DMS153 treated with DMSO at 0.1 percent for 48 hours (cell line): Measurements from ENCODE around the gene QSOX2.
A peak's percentile ranks its signal among the peaks of the same experiment; 100 is the strongest.

Source experiments
- DNase-seq: peaks from one replicate; lab custom pipeline; 2025; ENCODE audit not compliant: unreplicated experiment; lab: John Stamatoyannopoulos, UW

Gene QSOX2

GRCh38 chr9:136178061-136178772 is 67.4 kb downstream of the QSOX2 start:
- DNase-seq: no peak

- DNase-seq: no peak
These were observed 68.4 kb downstream of the QSOX2 start for GRCh38 chr9:136177224-136177623.

- no peak for DNase-seq
These were observed 69.9 kb downstream of the QSOX2 start for GRCh38 chr9:136175616-136176197.

GRCh38 chr9:136174779-136175615 is 70.6 kb downstream of the QSOX2 start:
- DNase-seq: no peak

GRCh38 chr9:136173648-136174290 is 71.8 kb downstream of the QSOX2 start:
- DNase-seq: no peak

GRCh38 chr9:136172412-136173079 is 73.1 kb downstream of the QSOX2 start:
- no peak for DNase-seq

GRCh38 chr9:136171801-136172411 is 73.7 kb downstream of the QSOX2 start:
- DNase-seq: no peak

DNA sequence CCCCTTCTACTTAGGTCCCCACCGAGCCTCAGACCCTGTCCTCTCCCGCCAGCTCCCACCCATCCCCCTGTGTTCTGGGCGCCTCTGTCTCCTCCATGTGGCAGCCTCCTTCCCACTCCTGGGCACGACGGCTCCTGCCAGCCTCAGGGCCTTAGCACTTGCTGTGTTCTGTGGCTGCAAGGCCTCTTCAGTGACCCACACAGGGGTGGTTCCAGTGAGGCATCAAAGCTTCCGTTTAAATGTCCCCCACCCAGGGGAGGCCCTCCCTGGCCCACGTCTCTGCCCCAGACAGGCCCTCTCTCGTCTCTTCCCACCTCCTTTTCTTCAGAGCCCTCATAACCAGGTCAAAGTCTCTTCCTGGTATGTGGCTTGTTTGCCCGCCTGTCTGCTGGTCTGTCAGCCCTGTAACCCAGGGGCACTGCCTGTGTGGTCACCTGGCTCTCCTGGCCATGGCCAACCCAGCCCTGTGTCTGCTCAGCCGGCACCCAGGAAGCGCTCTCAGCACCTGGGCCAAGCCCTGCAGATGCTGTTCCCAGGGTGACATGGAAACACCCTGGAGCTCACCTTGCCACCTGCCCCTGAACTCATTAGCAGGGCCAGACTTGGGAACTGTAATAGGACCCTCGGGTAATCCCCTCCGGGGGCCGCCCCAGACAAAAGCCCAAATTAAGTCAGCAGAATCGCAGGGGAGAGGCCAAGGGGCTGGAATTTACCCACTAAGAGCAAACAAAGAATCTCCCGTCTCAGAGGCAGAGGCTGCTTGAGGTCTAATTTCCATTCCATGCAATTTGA is 74.4 kb downstream of the QSOX2 start:
- peak; percentile 55 for DNase-seq

GRCh38 chr9:136170006-136170901 is 75.4 kb downstream of the QSOX2 start:
- DNase-seq: no peak

- DNase-seq: no peak
These were observed 76.1 kb downstream of the QSOX2 start for GRCh38 chr9:136169495-136169894.

- no peak for DNase-seq
These were observed 82.3 kb downstream of the QSOX2 start for GRCh38 chr9:136163248-136163850.

DNA sequence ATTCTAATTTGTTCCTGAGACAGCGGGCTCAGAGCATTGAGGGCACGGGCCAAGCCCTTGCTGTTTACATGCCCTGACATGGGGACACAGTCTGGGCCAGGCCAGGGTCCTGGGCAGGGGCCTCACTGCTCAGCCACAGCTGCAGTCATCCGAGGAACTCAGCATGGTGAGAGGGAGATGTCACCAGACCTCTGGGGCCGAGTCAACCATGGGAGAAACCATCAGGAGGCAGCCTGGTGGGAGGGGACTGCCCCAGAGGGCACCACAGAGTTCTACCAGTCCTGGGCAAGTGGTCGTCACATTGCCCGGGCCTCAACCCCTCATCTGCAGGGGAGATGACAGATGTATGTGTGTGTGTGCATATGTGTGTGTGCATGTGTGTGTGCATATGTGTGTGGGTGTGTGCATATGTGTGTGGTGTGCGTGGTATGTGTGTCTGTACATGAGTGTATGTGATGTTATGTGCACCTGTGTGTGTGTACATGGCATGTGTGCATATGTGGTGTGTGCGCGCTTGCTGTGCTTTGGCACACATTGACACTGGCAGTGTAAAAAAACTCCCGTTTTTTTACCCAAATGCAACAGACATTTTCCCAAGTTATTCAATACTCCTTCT is 84.5 kb downstream of the QSOX2 start:
- no peak for DNase-seq

DNA sequence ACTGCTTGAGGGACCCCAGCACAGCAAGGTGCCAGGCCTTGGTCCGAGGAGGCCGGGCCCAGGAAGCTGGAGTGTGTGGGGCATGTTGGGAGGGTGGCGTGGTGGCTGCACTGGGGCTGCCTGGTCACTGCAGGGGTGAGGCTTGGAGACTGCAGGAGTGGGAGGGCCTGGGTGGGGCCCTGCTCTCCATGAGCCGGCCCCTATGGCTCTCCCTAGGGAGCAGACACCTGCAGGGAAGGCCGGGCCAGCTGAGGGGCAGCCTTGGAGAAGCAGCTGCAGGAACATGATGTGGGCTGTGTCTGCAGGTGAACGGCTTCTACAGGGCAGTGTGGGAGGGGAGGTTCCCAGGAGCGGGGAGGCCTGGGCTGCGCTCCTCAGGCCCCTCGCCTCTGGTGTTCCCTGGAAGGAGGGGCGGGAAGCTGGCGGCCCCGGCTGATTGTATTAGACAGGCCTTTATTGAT is 85.2 kb downstream of the QSOX2 start:
- DNase-seq: peak; percentile 51

GRCh38 chr9:136159851-136160250 is 85.8 kb downstream of the QSOX2 start:
- no peak for DNase-seq

GRCh38 chr9:136157477-136158265 is 87.9 kb downstream of the QSOX2 start:
- DNase-seq: no peak
